Smooth muscle cell (in vitro differentiated cells): ENCODE results near the gene SRP19. TPM values are rescaled to one million over a fixed set of nuclear protein-coding genes. Genes with fewer than 3 reads are reported as not detected.

Experiments used
- DNase-seq: peaks from one replicate; lab custom pipeline; 2025; ENCODE audit not compliant: unreplicated experiment; lab: John Stamatoyannopoulos, UW
- H2AFZ ChIP-seq: fragments of 200-600 bp; sonication (generic); 2 replicates; pipeline ENCODE4 v1.6.0; 2016; ENCODE audit warnings: antibody characterized with exemption, low read depth, mild to moderate bottlenecking
- H3F3A ChIP-seq: fragments of 200-600 bp; sonication (generic); 2 replicates; pipeline ENCODE4 v1.6.0; 2017; ENCODE audit warnings: antibody characterized with exemption, low read depth
- H3K27ac ChIP-seq: fragments of 200-600 bp; sonication (generic); 2 replicates; pipeline ENCODE4 v1.5.1; 2016; ENCODE audit warnings: low read depth, mild to moderate bottlenecking
- H3K27me3 ChIP-seq: fragments of 200-600 bp; sonication (generic); 2 replicates; pipeline ENCODE4 v1.6.1; 2016; ENCODE audit warnings: low read depth, mild to moderate bottlenecking
- H3K36me3 ChIP-seq: fragments of 200-600 bp; sonication (generic); 2 replicates; pipeline ENCODE4 v1.5.1; 2016; ENCODE audit warnings: low read depth
- H3K4me1 ChIP-seq: fragments of 200-600 bp; sonication (generic); 2 replicates; pipeline ENCODE4 v1.5.1; 2016; ENCODE audit warnings: low read depth
- H3K4me2 ChIP-seq: fragments of 200-600 bp; sonication (generic); 2 replicates; pipeline ENCODE4 v1.6.0; 2016; ENCODE audit warnings: mild to moderate bottlenecking
- H3K4me3 ChIP-seq: fragments of 200-600 bp; sonication (generic); 2 replicates; pipeline ENCODE4 v1.5.1; 2016; ENCODE audit warnings: mild to moderate bottlenecking
- H3K79me2 ChIP-seq: fragments of 200-600 bp; sonication (generic); 2 replicates; pipeline ENCODE4 v1.6.0; 2016; ENCODE audit warnings: low read depth, mild to moderate bottlenecking
- H3K9ac ChIP-seq: fragments of 200-600 bp; sonication (generic); 2 replicates; pipeline ENCODE4 v1.6.0; 2016; ENCODE audit warnings: low read depth
- H3K9me3 ChIP-seq: fragments of 200-600 bp; sonication (generic); replicated peaks from 2 replicates; pipeline ENCODE4 v1.5.1; 2016; ENCODE audit warnings: low read depth
- H4K20me1 ChIP-seq: fragments of 200-600 bp; sonication (generic); 2 replicates; pipeline ENCODE4 v1.6.0; 2016; ENCODE audit warnings: low read depth
- CTCF ChIP-seq: fragments of 200-600 bp; sonication (generic); IDR thresholded peaks from 2 replicates; pipeline ENCODE4 v1.5.1; 2017; ENCODE audit warnings: borderline replicate concordance, mild to moderate bottlenecking, antibody characterized with exemption; ENCODE audit not compliant: insufficient read depth, poor library complexity, severe bottlenecking
- WGBS: methylation state at CpG from one replicate; pipeline ENCODE4 v1.1.7; 2016; ENCODE audit warnings: low lambda C conversion rate; 5-methylcytosine and 5-hydroxymethylcytosine counted together
- polyA plus RNA-seq: library from polyadenylated mRNA; unstranded; fragments of >200 nt; fragmentation: Nextera tagmentation; extraction: Ambion mirVana; gene quantifications from 2 replicates; pipeline ENCODE4 v1.2.1, GENCODE V29; 2016
- total RNA-seq: library from RNA; depleted of rRNA; stranded (reverse); fragments of >200 nt; gene quantifications from 2 replicates; pipeline ENCODE4 v1.2.3, GENCODE V29; 2014

Gene SRP19
- total RNA-seq: 157 and 170 TPM in 2 replicates
- polyA plus RNA-seq: 164 and 167 TPM in 2 replicates

- H3K4me2 ChIP-seq: peak within 1 kb of the TSS; percentile 92
- peak within 1 kb of the TSS; percentile 77 for H3K27ac ChIP-seq
- no peaks in the 10 kb centered on the region for H3F3A ChIP-seq
- H3K9ac ChIP-seq: peak within 1 kb of the TSS; percentile 95
- peaks cover 25% of the 10 kb centered on the region for H4K20me1 ChIP-seq
- peak within 1 kb of the TSS; percentile 99 for H2AFZ ChIP-seq
- H3K79me2 ChIP-seq: peaks cover 45% of the 10 kb centered on the region
- peak within 1 kb of the TSS; percentile 82 for H3K4me3 ChIP-seq
- H3K27me3 ChIP-seq: peaks cover 5% of the 10 kb centered on the region
- TF ChIP-seq CTCF: no peak
- H3K4me1 ChIP-seq: peaks cover 20% of the 10 kb centered on the region
- WGBS: 2% methylated on average over 47 of the region's 47 CpGs
- H3K9me3 ChIP-seq: no peaks in the 10 kb centered on the region
- H3K36me3 ChIP-seq: no peaks in the 10 kb centered on the region
- peak; percentile 63 for DNase-seq
Measured at GRCh38 chr5:112860929-112861637, at the start of gene SRP19. SRP19 (plus strand) TSS chr5:112861287; CDS start chr5:112861377, 90 bp downstream.

GRCh38 chr5:112812549-112812948 is 48.5 kb upstream of the SRP19 start:
- no peak for TF ChIP-seq CTCF
- no peak for DNase-seq
- 93% methylated on average over 1 of the region's 1 CpG for WGBS

GRCh38 chr5:112820246-112820645 is 40.8 kb upstream of the SRP19 start:
- H3K36me3 ChIP-seq: peaks cover 7% of the 10 kb centered on the region

More at GRCh38 chr5:112812549-112812948, 48.5 kb upstream of the SRP19 start:
- H3K9ac ChIP-seq: no peak overlapping the region
- no peaks in the 10 kb centered on the region for H3K4me1 ChIP-seq
- no peak overlapping the region for H3K4me3 ChIP-seq
- no peak overlapping the region for H3K4me2 ChIP-seq
- H3F3A ChIP-seq: no peaks in the 10 kb centered on the region
- H4K20me1 ChIP-seq: no peaks in the 10 kb centered on the region
- no peaks in the 10 kb centered on the region for H3K79me2 ChIP-seq
- H3K27me3 ChIP-seq: no peaks in the 10 kb centered on the region
- no peak overlapping the region for H2AFZ ChIP-seq
- H3K36me3 ChIP-seq: peaks cover 4% of the 10 kb centered on the region
- no peak overlapping the region for H3K27ac ChIP-seq
- no peaks in the 10 kb centered on the region for H3K9me3 ChIP-seq

More at GRCh38 chr5:112820246-112820645, 40.8 kb upstream of the SRP19 start:
- WGBS: 98% methylated on average over 1 of the region's 1 CpG
- no peak overlapping the region for H3K27ac ChIP-seq
- no peak overlapping the region for H3K4me3 ChIP-seq
- H3F3A ChIP-seq: no peaks in the 10 kb centered on the region
- no peaks in the 10 kb centered on the region for H3K9me3 ChIP-seq
- H4K20me1 ChIP-seq: no peaks in the 10 kb centered on the region
- no peak for DNase-seq
- H3K4me2 ChIP-seq: no peak overlapping the region
- TF ChIP-seq CTCF: no peak
- H2AFZ ChIP-seq: no peak overlapping the region
- H3K4me1 ChIP-seq: no peaks in the 10 kb centered on the region
- no peaks in the 10 kb centered on the region for H3K27me3 ChIP-seq
- no peaks in the 10 kb centered on the region for H3K79me2 ChIP-seq
- no peak overlapping the region for H3K9ac ChIP-seq
